COR-L47 (cell line): ENCODE data around the gene SLC16A14.
"Not testable (repeated sequence)": the region's sequence is repeated elsewhere in the genome, so short reads cannot be mapped to it uniquely, and the experiment has no call there.

ENCODE experiments used
- DNase-seq: peaks from one replicate; lab custom pipeline; 2025; lab: John Stamatoyannopoulos, UW

The SLC16A14 gene, protein sequence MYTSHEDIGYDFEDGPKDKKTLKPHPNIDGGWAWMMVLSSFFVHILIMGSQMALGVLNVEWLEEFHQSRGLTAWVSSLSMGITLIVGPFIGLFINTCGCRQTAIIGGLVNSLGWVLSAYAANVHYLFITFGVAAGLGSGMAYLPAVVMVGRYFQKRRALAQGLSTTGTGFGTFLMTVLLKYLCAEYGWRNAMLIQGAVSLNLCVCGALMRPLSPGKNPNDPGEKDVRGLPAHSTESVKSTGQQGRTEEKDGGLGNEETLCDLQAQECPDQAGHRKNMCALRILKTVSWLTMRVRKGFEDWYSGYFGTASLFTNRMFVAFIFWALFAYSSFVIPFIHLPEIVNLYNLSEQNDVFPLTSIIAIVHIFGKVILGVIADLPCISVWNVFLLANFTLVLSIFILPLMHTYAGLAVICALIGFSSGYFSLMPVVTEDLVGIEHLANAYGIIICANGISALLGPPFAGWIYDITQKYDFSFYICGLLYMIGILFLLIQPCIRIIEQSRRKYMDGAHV

DNA sequence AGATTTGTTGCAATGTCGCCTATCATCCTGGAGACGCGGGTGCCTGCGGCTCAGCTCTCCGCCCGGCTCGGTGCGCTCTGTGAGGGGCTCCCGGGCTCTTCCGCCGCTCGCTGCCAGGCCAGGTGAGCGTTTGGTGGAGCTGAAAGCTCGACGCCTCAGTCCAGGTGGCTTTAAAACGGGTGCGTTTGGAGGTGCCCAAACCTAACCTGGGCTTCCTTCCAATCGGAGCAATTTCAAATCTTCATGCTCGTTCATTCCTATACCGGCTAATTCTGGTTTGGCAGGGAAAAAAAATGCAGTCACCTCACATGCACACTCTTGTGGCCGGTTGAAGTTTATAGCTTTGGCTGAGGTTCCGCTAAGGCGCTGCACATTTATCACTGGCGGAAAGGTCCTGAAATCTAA is at the start of gene SLC16A14:
SLC16A14 (minus strand) TSS at position 274 of the 405 bp plus-strand sequence. CDS start 9,572 bp downstream, outside the sequence.
- no peak for DNase-seq

DNA sequence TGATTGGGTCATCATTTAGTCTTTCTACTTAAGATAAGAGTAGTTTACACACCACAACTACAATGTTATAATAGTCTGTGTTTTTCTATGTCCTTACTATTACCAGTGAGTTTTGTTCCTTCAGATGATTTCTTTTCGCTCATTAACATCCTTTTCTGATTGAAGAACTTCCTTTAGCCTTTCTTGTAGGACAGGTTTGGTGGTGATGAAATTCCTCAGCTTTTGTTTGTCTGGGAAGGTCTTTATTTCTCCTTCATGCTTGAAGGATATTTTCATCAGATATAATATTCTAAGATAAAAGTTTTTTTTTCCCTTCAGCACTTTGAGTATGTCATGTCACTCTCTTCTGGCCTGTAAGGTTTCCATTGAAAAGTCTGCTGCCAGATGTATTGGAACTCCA is 38.0 kb upstream of the SLC16A14 start:
- DNase-seq, result no peak

DNA sequence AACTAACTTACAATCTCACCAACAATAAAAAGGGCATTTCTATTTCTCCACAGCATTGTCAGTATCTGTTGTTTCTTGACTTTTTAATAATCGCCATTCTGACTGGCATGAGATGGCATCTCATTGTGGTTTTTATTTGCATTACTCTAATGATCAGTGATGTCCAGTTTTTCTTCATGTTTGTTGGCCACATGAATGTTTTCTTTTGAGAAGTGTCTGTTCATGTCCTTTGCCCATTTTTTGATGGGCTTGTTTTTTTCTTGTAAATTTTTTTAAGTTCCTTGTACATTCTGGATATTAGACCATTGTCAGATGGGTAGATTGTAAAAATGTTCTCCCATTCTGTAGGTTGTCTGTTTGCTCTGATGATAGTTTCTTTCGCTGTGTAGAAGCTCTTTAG is 33.2 kb upstream of the SLC16A14 start:
- not testable (repeated sequence) for DNase-seq

DNA sequence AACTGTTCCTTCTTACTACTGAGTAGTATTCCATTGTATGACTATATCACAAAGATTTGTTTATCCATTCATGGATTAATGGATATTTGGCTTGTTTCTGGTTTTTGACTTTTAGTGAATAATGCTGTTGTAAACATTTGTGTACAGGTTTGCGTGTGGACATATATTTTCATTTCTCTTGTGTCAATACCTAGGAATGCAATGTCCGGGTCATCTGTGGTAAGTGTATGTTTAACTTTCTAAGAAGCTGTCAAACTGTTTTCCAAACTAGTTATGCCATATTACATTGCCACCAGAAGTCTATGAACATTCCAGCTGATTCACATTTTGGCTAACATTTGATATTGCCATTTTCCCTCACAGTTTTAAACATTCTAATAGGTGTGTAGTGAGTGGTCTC is 29.1 kb upstream of the SLC16A14 start:
- no peak for DNase-seq

DNA sequence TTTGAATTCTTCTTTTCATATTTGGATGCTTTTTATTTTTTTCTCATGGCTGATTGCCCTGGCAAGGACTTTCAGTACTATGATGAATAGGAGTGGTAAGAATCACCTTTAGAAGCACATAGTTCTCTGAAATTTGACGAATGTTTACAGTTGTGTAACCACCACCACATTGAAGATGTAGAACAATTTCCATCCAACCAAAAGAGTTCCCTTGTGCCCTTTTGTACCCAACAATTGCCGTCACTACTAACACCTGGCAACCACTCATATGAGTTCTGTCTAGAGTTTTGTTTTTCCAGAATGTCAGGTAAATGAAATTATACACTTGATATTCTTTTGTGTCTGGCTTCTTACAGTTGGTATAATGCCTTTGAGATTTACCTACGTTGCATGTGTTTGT is 28.7 kb upstream of the SLC16A14 start:
- no peak for DNase-seq

DNA sequence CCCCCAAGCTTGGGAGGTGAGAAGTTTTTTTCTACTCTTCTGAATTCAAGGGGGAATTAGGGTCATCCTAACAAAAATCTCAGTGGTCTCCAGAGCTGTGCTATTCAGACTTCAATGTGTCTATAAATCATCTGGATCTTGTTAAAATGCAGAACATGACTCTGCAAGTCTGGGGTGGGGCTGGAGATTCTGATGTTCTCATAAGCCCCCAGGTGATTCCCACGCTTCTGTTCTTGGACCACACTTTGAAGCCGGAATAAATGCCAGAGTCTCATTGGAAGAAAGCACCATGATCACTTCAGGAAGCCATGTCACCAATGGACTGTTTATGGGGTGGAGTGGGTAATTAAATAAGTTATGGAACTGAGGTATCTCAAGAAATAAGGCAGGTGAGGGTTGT is 22.2 kb upstream of the SLC16A14 start:
- no peak for DNase-seq

DNA sequence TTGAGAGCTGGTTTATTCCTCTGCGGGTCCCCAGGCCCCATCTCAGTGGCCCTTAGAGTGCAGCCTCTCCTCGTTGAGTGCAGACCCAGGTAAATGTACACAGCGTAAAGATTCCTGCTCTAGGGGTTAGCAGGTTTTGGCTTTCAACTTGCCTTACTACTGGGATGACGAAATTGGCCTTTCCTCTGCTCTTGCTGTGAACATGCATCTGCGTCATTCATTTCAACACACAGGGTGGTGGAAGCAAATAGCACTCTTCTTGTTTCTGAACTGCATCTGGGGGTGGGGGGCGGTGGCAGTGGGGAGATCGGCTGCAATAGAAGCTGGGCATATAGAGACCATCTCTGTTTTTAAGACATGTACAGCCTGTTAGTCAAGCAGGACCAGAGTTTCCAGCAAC is 16.5 kb upstream of the SLC16A14 start:
- no peak for DNase-seq

DNA sequence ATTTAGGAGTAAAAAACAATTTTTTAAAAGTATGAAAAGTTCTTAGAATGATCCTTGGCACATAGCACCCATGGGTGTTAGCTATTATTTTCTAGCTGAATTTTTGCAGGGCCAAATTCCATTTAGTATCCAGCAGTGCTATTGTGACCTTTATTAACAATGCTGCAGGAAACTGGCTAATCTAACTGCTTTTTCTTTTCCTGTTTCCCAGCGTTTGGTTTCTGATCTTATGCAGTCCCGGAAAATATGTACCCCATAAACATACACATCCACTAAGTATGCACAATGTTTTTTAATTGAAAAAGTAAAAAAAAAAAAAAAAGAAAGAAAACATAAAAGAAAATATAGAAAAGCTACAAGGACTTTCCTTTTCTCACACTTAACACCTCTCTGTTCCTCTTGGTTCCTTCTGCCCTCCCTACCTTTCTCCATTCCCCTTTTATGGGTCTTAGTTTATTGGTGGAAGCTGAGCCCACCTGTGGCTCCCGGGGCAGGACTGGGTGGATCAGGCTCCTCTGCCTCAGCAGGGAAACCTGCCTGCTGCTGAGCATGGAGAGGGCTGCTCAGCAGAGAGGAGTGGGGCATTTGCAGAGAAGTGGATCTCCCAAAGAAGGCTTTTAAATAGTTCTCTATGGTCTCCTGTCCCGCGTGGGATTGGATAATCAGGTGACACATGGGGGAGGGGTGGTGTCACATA is 9.3 kb upstream of the SLC16A14 start:
- no peak for DNase-seq

DNA sequence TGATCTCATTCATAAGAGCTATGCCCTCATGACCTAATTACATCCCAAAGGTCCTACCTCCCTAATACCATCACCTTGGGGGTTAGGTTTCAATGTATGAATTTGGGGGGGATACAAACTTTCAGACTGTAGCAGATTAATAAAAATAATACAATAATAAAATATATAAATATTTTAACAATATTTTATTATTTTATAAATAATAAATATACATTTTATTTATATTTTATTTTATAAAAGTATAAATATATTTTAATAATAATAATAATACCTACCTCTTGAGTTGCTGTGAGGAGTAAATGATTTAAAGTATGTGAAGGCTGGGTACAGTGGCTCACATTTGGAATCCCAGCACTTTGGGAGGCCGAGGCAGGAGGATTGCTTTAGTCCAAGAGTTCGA is 8.1 kb upstream of the SLC16A14 start:
- no peak for DNase-seq

DNA sequence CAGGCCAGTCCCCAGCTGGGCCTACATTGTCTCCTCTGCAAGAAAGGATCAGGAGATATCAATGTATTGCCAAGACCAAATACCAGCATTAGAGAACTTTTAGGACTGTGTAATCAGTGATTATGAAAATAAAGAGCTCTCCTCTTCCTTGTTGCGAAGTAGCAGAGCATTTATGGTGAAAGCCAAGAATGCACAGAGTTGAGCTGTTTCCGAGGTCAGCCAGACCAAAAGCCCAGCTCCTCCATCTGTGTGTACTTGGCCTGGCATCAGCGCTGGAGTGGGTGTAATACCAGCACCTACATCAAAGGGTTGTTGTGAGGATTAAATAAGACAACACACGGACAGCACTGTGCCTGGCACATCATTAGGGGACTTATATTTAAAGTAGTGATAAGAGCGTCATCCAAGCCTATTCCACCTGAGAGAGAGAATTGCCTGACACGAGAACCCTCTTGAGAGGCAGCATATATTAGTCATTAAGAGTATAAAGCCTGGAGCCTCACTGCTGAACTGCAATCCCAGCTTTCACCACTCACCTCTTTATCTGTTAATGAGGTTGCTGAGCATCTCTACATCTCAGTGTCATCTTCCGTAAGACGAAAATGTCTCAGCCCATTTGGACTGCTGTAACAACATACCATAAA is 7.4 kb upstream of the SLC16A14 start:
- DNase-seq, result no peak

DNA sequence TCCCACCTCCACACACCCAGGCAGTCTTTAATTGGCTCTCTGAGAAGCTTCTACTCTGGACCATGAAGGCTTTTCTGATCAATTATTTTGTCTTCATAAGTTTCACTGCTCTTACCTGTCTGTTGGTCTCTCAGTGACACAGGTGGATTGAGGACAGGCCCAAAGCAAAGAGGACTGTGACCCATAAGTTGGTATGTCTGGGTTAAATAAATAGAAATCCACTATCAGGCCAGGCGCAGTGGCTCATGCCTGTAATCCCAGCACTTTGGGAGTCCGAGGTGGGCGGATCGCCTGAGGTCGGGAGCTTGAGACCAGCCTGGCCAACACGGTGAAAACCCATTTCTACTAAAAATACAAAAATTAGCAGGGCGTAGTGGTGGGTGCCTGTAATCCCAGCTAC is 2.7 kb upstream of the SLC16A14 start:
- no peak for DNase-seq

DNA sequence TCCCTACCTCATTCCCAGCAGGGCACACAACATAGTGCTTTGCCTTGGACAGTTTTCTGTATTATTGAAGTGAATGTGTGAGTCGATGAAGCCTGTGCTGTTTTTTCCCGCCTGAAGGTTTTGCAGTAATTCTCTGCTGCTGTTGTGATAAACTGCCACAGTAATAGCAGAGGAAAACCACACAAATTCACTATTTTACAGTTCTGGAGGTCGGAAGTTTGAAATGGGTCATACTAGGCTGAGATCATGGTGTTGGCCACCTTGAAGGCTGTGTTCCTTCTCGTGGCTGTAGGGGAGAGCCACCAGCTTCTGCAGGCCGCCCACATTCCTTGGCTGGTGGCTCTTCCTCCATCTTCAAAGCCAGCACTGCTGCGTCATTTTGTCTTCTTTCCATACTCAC is 678 bp upstream of the SLC16A14 start:
- DNase-seq, result no peak

DNA sequence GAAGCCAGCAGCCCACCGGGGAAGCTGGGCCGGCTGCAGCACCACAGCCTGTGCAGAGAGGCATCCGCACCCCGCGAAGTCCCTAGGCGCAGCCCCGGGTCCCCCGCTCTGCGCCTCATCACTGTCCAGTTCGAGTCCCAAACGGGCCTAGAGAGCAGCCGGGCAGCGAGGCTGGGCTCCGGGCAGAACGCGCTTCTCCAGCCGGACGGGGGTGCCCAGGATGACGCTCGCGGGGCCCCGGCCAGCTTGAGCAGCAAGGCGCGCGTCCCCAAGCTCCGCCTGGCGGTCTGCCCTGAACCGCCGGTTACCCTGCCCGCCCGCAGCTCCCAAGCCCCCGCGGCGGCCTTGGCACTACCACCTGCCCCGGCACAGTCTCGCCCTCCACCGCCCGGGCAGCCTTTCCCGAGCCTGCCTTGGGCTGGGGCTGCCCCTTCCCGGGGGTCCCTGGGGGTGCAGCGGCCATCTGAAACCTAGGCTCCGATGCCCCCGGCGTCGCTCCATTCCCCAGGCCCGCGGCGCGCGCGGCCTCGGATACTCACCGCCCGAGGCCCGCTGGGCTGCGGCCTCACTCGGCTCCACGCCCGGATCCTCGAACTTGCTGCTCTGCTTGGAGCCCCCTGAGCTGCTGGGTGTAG is 591 bp downstream of the SLC16A14 start:
- DNase-seq, result peak; percentile 22

DNA sequence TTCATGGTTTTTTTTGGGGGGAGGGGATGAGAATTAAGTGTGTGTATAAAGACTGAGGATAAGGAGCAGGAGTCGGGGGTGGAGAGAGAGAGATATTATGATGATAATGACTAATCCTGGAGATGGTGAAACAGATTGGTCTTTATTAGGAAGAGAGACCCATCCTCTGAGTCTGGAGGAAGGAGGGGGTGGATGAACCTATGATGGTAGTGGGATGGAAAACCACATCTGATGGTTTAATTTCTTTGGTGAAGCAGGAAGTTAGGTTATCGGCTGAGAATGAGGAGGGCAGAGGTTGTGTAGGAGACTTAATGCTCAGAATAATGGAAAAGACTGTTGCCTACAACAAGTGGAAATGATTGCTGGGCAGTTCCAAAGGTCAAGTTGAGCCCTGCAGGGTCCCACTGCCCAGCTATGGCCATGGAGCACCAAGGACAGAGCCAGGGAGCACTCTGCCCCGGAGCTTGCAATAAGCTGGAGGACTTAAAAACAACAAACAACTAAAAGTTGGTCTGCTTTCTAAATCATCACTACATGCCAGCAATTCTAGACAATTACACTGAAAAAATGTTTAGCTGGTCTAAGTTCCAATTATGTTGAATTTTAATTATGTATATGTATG is 7.9 kb downstream of the SLC16A14 start:
- DNase-seq, result no peak

DNA sequence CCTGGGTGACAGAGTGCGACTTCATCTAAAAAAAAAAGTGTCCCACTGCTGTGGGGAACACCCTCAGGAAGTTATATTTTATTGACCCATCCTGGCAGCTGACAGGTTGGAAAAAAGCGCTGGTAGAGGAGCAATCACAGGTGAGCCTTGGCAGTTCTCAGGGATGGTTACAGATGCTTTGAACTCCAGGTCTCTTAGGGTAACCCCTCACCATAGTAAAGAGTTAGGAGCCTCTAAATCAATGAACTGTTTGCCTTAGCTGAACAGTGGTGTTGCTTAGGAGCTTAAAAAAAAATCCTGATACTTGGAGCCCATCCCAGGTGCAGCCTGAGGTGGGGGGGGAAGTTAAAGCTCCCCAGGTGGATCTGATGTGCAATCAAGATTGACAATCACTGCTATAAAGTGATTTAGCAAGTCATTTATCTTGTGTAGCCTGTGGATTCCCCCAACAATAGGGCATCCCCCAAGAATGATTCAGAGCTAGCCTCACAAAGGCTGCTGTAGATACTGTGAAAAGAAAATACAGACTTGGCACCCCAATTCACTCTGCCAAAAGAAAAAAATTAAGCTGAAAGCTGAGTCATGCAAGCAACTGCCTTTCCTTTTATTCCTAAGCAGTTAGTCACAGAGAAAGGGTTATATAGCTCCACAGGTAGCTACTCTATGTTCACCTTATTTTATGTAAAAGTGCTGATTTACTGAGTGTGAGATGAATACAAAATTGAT is 14.8 kb downstream of the SLC16A14 start:
- DNase-seq, result no peak

DNA sequence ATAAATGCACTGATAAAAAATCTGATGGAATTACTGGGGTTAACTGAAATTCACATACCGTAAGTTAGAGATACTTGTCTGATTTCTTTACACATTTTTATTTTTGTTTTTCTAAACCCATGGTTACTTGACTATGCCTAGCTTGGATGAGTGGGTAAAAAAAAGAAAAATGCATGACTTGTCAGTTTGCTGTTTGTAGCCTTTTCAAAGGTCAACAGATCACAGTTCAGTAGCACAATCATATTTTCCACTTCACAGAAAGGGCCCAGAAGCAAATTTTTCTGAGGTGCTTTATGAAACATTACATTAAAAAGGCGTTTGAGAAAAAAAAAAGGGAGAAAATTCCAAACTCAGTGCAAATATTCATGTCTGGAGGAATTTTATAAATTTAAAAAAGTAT is 16.4 kb downstream of the SLC16A14 start:
- no peak for DNase-seq

DNA sequence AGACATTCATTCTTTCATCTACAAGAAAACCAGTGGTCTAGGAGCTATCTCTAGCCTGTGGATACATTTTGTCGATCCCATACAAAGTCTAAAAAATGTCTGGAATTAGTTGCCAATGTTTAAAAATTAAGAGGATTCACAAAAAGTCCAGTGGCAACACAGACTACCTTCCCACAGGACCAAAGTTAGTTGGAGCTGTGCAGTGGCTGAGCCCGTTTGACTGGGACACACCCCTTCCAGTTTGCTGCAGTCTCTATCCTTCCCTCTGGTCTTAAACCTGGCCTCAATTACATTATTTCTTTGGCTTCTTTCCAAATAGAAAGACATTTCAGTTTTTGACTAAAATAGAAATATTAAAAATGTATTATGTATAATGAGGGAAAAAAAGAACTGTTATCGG is 18.6 kb downstream of the SLC16A14 start:
- DNase-seq, result no peak

DNA sequence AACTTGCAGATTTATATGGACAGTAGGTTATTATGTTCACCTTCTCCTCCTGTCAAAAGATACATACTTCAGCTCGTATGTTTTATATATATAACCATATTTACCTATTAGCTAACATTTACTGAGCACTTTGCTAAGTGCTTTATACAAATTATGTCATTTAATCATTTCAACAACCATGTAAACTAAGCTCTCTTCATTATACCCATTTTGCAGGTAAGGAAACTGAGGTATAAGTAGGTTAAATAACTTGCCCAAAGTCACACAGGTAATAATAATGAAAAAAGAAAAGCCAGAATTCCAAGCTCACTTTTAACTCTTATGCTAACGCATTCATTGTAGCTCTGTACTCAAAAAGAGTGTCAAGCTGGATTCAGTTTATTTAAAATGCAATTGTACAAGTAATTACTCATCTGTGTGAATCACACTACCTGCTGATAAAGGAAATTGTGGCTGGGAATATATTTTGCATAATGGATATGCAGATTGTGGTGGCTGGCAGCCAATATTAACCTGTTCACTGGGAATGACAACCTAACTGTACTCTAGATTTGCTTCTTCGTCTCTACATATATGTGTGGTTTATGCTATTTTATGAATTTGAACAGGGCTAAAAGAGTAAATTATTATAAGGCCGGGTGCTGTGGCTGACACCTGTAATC is 20.6 kb downstream of the SLC16A14 start:
- DNase-seq, result no peak

DNA sequence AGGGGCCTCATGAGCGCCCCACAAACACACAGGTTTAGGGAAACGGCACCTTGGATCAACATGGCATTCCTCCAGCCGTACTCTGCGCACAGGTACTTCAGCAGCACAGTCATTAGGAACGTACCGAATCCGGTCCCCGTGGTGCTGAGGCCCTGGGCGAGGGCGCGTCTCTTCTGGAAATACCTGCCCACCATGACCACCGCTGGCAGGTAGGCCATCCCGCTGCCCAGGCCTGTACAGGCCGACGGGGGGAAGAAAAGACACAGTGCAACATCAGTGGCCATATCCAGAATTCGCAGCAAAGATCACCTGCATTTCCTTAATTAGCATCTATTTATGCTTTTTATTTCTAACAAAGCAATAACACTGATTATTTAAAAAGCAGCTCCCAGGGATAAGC is 22.2 kb downstream of the SLC16A14 start:
- no peak for DNase-seq

DNA sequence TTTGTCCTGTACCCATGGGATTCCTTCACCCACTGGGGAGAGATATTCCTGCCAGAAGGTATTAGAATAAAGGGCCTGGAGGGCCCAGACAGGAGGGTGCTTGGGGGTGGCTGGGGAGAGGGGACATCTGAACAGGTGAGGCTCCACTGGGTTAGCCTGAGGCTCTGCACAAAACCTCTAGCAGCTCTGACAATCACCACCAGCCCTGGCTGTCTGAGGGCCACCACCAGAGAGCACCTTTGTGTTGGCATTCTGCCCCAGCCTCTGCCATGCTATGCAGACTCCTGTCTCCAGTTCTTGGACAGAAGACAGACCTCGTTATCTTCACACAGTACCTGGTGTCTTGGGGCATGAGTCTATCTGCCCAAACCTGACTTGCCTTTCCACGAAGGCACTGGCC is 25.3 kb downstream of the SLC16A14 start:
- no peak for DNase-seq

DNA sequence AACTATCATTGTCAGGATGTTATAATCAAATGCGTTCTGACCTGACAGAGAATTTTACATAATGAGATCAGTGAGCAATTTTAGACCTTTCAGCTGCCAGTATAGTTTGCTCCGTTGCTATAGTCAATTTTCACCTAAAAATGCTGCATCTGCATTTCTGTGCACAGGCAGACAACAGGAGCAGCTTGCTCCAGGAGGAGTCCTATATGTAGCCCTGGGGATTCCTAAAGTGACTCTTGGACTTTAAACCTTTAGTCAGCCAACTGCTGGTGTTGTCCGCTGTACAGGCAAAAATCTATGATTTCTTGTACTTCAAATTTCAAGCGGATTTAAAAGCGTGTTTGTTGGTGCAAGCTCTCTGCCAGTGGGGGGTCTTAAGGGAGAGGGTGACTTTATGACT is 25.7 kb downstream of the SLC16A14 start:
- no peak for DNase-seq
